Measurements from ENCODE around the gene PLCB3.

The PLCB3 gene

DNA sequence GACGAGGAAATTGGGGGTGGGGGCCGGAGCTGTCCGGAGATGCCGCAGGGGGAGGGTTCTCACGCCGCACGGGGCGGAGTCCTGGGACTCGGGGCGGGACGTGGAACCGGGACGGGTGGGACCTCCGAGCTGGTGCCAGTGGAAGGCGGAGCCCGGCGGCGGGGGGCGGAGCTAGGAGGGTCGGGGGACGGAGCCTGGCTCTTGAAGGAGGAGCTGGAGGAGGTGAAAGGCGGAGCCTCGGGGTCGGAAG lies 10.2 kb upstream of the PLCB3 start:
- H3K27me3 ChIP-seq (ENCODE audit: insufficient read depth, low read depth, severe bottlenecking): no peaks in the 10 kb centered on the region
- peak; percentile 99 for DNase-seq
- no peaks in the 10 kb centered on the region for H3K9me3 ChIP-seq (ENCODE audit: severe bottlenecking)
- H3K36me3 ChIP-seq: peaks cover 45% of the 10 kb centered on the region
- no peak for TF ChIP-seq CTCF (IDR thresholded peaks at IDR 0.05; ENCODE audit: low read depth, low read length)
- H3K4me3 ChIP-seq (ENCODE audit: low read depth, low read length): peak overlapping the region; percentile 82
- peak overlapping the region; percentile 86 for H3K27ac ChIP-seq

DNA sequence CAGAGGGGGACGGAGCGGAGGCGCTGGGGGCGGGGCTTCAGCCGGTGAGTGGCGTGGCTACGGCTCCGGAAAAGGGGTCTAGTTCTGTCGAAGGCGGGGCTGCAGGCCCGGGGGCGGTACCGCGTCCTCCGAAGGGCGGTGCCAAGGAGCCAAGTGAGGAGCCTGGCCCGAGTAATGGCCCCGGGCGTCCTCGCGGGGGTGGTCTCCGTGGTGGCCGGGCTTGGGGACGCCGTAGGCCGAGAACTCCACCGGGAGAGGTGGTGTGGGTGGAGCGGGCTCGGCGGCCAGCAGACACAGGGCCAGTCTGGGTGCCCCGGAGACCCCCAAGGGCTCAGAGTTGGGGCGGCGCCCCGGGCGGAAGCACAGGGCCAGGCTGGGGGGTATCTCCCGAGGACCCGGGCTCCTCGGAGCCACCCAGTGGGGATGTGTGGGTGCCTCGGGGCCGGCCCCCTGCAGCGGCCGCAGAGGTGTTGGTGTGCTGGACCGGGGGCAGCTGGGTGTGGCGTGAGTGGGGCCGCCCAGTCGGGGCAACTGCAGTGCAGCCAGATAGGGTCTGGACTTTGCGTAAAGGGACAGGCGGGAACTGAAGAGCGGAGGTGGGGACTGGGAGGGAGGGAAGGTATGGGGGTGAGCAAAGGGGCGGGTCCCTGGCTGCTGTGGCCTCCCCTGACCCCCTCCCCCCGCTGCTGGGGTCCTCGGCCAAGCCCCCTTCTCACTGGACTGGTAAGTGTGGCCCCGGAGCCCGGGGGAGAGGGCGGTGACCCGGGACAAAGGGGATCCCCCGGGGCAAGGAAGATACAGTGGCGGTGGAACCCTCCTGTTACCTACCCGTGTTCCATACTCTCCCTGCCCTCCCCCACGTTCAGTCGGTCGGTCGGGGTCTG lies 9.6 kb upstream of the PLCB3 start:
- Histone ChIP-seq H3K27me3 (ENCODE audit: insufficient read depth, low read depth, severe bottlenecking) (no peaks in the 10 kb centered on the region), H3K36me3 (peaks cover 46% of the 10 kb centered on the region)
- DNase-seq: peak; percentile 64

GRCh38 chr11:64243236-64243854 lies 8.0 kb upstream of the PLCB3 start:
- no peak for DNase-seq
- no peaks in the 10 kb centered on the region for H3K27me3 ChIP-seq (ENCODE audit: insufficient read depth, low read depth, severe bottlenecking)
- H3K27ac ChIP-seq: peak overlapping the region; percentile 80; the same call in 1 of the 2 replicates
- TF ChIP-seq CTCF (IDR thresholded peaks at IDR 0.05; ENCODE audit: low read depth, low read length): no peak
- no peaks in the 10 kb centered on the region for H3K9me3 ChIP-seq (ENCODE audit: severe bottlenecking)
- H3K36me3 ChIP-seq: peaks cover 36% of the 10 kb centered on the region
- no peak overlapping the region for H3K4me3 ChIP-seq (ENCODE audit: low read depth, low read length)

More for the DNA sequence above, 9.6 kb upstream of the PLCB3 start:
- Histone ChIP-seq H3K9me3 (ENCODE audit: severe bottlenecking) (no peaks in the 10 kb centered on the region), H3K27ac (peak overlapping the region; percentile 80), H3K4me3 (ENCODE audit: low read depth, low read length) (peak overlapping the region; percentile 82)
- TF ChIP-seq CTCF (IDR thresholded peaks at IDR 0.05; ENCODE audit: low read depth, low read length): no peak

DNA sequence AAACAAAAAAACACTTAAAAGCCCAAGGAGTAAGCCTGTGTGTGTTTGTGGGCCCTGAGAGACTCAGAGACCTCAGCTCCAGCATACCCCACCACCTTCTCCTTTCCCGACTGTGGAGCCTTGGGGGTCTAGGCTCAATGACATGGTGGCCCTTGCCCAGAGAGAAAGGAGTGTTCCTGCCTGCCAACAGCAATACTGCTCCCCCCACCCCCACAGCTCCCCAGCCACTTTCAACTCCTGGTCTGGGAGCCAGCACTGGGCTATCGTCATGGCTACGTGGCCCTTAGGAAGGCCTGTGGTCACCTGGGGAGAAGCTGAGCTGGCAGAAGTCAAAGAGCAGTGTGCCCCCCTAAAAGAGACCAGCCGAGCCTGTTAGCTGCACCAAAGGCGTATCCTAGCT lies 7.2 kb upstream of the PLCB3 start:
- Histone ChIP-seq H3K27me3 (ENCODE audit: insufficient read depth, low read depth, severe bottlenecking) (no peaks in the 10 kb centered on the region), H3K27ac (no peak overlapping the region), H3K36me3 (peaks cover 29% of the 10 kb centered on the region), H3K4me3 (ENCODE audit: low read depth, low read length) (no peak overlapping the region), H3K9me3 (ENCODE audit: severe bottlenecking) (no peaks in the 10 kb centered on the region)
- TF ChIP-seq CTCF (IDR thresholded peaks at IDR 0.05; ENCODE audit: low read depth, low read length): no peak
- DNase-seq: no peak

- H3K36me3 ChIP-seq: peaks cover 29% of the 10 kb centered on the region
- H3K4me3 ChIP-seq (ENCODE audit: low read depth, low read length): peak overlapping the region; percentile 61
- peak overlapping the region; percentile 89; the same call in 1 of the 2 replicates for H3K27ac ChIP-seq
- TF ChIP-seq CTCF (IDR thresholded peaks at IDR 0.05; ENCODE audit: low read depth, low read length): no peak
- H3K9me3 ChIP-seq (ENCODE audit: severe bottlenecking): no peaks in the 10 kb centered on the region
- H3K27me3 ChIP-seq (ENCODE audit: insufficient read depth, low read depth, severe bottlenecking): no peaks in the 10 kb centered on the region
- no peak for DNase-seq
Observed at GRCh38 chr11:64244966-64245365, 6.4 kb upstream of the PLCB3 start.
